ENCODE results near the gene CCDC152.
A peak's percentile ranks its signal among the peaks of the same experiment; 100 is the strongest.

CCDC152 gene

DNA sequence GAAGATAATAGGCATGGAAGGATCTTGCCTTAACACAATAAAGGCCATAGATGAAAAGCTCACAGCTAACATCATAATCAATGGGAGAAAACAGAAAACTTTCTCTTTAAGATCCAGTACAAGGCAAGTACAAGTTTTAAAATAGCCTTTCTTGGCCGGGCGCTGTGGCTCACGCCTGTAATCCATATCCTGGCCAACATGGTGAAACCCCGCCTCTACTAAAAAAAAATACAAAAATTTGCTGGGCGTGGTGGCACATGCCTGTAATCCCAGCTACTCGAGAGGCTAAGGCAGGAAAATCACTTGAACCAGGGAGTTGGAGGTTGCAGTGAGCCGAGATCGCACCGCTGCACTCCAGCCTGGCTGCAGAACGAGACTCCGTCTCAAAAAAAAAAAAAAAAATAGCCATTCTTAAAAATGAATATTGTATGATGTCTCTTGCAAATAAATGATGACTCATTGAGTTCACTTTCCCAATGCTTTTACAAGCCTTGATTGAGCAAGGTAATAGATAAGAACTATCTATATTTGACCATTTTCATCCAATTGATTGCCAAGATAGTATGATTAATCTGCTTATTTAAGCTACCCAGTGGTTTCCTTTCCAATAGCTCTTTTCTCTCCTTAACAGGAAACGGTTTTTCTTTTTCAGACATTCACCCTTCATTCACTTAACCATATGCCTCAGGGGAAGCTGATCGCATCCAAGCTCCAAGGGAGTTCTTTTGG lies 15.8 kb downstream of the CCDC152 start:
- TF ChIP-seq, protein P1, sequence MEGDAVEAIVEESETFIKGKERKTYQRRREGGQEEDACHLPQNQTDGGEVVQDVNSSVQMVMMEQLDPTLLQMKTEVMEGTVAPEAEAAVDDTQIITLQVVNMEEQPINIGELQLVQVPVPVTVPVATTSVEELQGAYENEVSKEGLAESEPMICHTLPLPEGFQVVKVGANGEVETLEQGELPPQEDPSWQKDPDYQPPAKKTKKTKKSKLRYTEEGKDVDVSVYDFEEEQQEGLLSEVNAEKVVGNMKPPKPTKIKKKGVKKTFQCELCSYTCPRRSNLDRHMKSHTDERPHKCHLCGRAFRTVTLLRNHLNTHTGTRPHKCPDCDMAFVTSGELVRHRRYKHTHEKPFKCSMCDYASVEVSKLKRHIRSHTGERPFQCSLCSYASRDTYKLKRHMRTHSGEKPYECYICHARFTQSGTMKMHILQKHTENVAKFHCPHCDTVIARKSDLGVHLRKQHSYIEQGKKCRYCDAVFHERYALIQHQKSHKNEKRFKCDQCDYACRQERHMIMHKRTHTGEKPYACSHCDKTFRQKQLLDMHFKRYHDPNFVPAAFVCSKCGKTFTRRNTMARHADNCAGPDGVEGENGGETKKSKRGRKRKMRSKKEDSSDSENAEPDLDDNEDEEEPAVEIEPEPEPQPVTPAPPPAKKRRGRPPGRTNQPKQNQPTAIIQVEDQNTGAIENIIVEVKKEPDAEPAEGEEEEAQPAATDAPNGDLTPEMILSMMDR (conservative IDR thresholded peaks at IDR 0.05; ENCODE audit: low read length): no peak
- TF ChIP-seq EZH2phosphoT487 (IDR thresholded peaks at IDR 0.05; ENCODE audit: borderline replicate concordance): no peak
- Histone ChIP-seq H3K36me3 (ENCODE audit: insufficient read depth, low read length) (no peaks in the 10 kb centered on the region), H3K9me2 (replicated peaks; ENCODE audit: low read depth, low read length) (no peaks in the 10 kb centered on the region), H3K4me3 (ENCODE audit: low read length, poor library complexity, severe bottlenecking) (no peak overlapping the region), H2AFZ (ENCODE audit: low read length) (no peak overlapping the region), H3K9me3 (ENCODE audit: insufficient read depth, low read depth, low read length) (no peaks in the 10 kb centered on the region), H3K4me1 (ENCODE audit: insufficient read depth, low read length, poor library complexity, severe bottlenecking) (no peaks in the 10 kb centered on the region), H4K20me1 (ENCODE audit: insufficient read depth, low read length, poor library complexity, severe bottlenecking) (no peaks in the 10 kb centered on the region), H3K4me2 (ENCODE audit: low read depth, low read length, poor library complexity, severe bottlenecking) (no peak overlapping the region), H3K27me3 (ENCODE audit: insufficient read depth, low read length, poor library complexity, severe bottlenecking) (no peaks in the 10 kb centered on the region), H3F3A (ENCODE audit: low read depth) (no peaks in the 10 kb centered on the region), H3K9ac (ENCODE audit: low read depth, low read length, poor library complexity, severe bottlenecking) (no peak overlapping the region), H3K79me2 (ENCODE audit: insufficient read depth, low read length) (no peaks in the 10 kb centered on the region)

- H3K27me3 ChIP-seq (ENCODE audit: insufficient read depth, low read length, poor library complexity, severe bottlenecking): no peaks in the 10 kb centered on the region
- peaks cover 8% of the 10 kb centered on the region for H3K4me1 ChIP-seq (ENCODE audit: insufficient read depth, low read length, poor library complexity, severe bottlenecking)
- H3K9ac ChIP-seq (ENCODE audit: low read depth, low read length, poor library complexity, severe bottlenecking): no peak overlapping the region
- H3F3A ChIP-seq (ENCODE audit: low read depth): peaks cover 4% of the 10 kb centered on the region; the same call in 1 of the 2 replicates
- H4K20me1 ChIP-seq (ENCODE audit: insufficient read depth, low read length, poor library complexity, severe bottlenecking): no peaks in the 10 kb centered on the region
- H2AFZ ChIP-seq (ENCODE audit: low read length): no peak overlapping the region
- no peak overlapping the region for H3K4me3 ChIP-seq (ENCODE audit: low read length, poor library complexity, severe bottlenecking)
- H3K9me2 ChIP-seq (replicated peaks; ENCODE audit: low read depth, low read length): no peaks in the 10 kb centered on the region
- no peaks in the 10 kb centered on the region for H3K9me3 ChIP-seq (ENCODE audit: insufficient read depth, low read depth, low read length)
- no peak for TF ChIP-seq EZH2phosphoT487 (IDR thresholded peaks at IDR 0.05; ENCODE audit: borderline replicate concordance)
- peak overlapping the region; percentile 1 for H3K4me2 ChIP-seq (ENCODE audit: low read depth, low read length, poor library complexity, severe bottlenecking)
- no peaks in the 10 kb centered on the region for H3K36me3 ChIP-seq (ENCODE audit: insufficient read depth, low read length)
- H3K79me2 ChIP-seq (ENCODE audit: insufficient read depth, low read length): no peaks in the 10 kb centered on the region
These were observed 22.5 kb downstream of the CCDC152 start for GRCh38 chr5:42779083-42779482.

DNA sequence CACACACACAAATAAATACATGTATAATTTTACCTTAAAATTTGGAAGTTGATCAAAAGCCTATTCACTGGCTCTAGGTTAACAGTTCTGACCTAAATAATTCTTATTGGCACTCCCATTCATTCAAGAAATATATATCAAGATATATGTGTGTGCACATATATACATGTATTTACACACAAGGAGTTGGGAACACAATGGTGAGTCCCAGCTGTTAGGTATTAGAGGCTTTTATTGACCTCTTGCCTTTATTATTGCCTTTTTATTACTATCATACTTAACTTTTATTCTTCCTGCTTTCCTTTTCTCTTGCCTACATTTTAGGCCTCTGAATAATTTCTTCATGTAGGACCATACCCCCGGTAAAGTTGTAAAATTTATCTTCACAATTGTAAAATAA lies 25.0 kb downstream of the CCDC152 start:
- Histone ChIP-seq H3K27me3 (ENCODE audit: insufficient read depth, low read length, poor library complexity, severe bottlenecking) (no peaks in the 10 kb centered on the region), H3K4me3 (ENCODE audit: low read length, poor library complexity, severe bottlenecking) (no peak overlapping the region), H2AFZ (ENCODE audit: low read length) (no peak overlapping the region), H3K9ac (ENCODE audit: low read depth, low read length, poor library complexity, severe bottlenecking) (no peak overlapping the region), H3K4me1 (ENCODE audit: insufficient read depth, low read length, poor library complexity, severe bottlenecking) (peaks cover 8% of the 10 kb centered on the region), H3K36me3 (ENCODE audit: insufficient read depth, low read length) (no peaks in the 10 kb centered on the region), H3K9me2 (replicated peaks; ENCODE audit: low read depth, low read length) (no peaks in the 10 kb centered on the region), H3K4me2 (ENCODE audit: low read depth, low read length, poor library complexity, severe bottlenecking) (no peak overlapping the region), H3K9me3 (ENCODE audit: insufficient read depth, low read depth, low read length) (peaks cover 3% of the 10 kb centered on the region; the same call in 1 of the 2 replicates), H3F3A (ENCODE audit: low read depth) (peaks cover 4% of the 10 kb centered on the region; the same call in 1 of the 2 replicates), H4K20me1 (ENCODE audit: insufficient read depth, low read length, poor library complexity, severe bottlenecking) (no peaks in the 10 kb centered on the region), H3K79me2 (ENCODE audit: insufficient read depth, low read length) (no peaks in the 10 kb centered on the region)
- TF ChIP-seq, protein P1 (conservative IDR thresholded peaks at IDR 0.05; ENCODE audit: low read length): no peak
- no peak for TF ChIP-seq EZH2phosphoT487 (IDR thresholded peaks at IDR 0.05; ENCODE audit: borderline replicate concordance)

GRCh38 chr5:42784132-42784531 lies 27.5 kb downstream of the CCDC152 start:
- H3K36me3 ChIP-seq (ENCODE audit: insufficient read depth, low read length): no peaks in the 10 kb centered on the region
- no peak overlapping the region for H3K4me3 ChIP-seq (ENCODE audit: low read length, poor library complexity, severe bottlenecking)
- no peak overlapping the region for H3K4me2 ChIP-seq (ENCODE audit: low read depth, low read length, poor library complexity, severe bottlenecking)
- no peaks in the 10 kb centered on the region for H4K20me1 ChIP-seq (ENCODE audit: insufficient read depth, low read length, poor library complexity, severe bottlenecking)
- TF ChIP-seq, protein P1 (conservative IDR thresholded peaks at IDR 0.05; ENCODE audit: low read length): no peak
- TF ChIP-seq EZH2phosphoT487 (IDR thresholded peaks at IDR 0.05; ENCODE audit: borderline replicate concordance): no peak
- no peaks in the 10 kb centered on the region for H3K9me2 ChIP-seq (replicated peaks; ENCODE audit: low read depth, low read length)
- H3K27me3 ChIP-seq (ENCODE audit: insufficient read depth, low read length, poor library complexity, severe bottlenecking): no peaks in the 10 kb centered on the region
- no peak overlapping the region for H2AFZ ChIP-seq (ENCODE audit: low read length)
- no peaks in the 10 kb centered on the region for H3K79me2 ChIP-seq (ENCODE audit: insufficient read depth, low read length)
- H3F3A ChIP-seq (ENCODE audit: low read depth): 0 out of 2 replicates have a peak, but pooled peaks cover under 1% of the 10 kb centered on the region
- H3K9me3 ChIP-seq (ENCODE audit: insufficient read depth, low read depth, low read length): peaks cover 15% of the 10 kb centered on the region; the same call in 1 of the 2 replicates
- no peaks in the 10 kb centered on the region for H3K4me1 ChIP-seq (ENCODE audit: insufficient read depth, low read length, poor library complexity, severe bottlenecking)
- no peak overlapping the region for H3K9ac ChIP-seq (ENCODE audit: low read depth, low read length, poor library complexity, severe bottlenecking)
